H1 (cell line): Measurements from ENCODE around the gene ATE1. TPM values are rescaled to one million over a fixed set of nuclear protein-coding genes. Genes with fewer than 3 reads are reported as not detected.

Experiments
- CTCF ChIA-PET: fragments of 300-600 bp; sonication (Branson Sonifier 250); formaldehyde crosslinking; loops from one replicate; lab custom pipeline; 2021; ENCODE audit not compliant: partially characterized antibody; lab: Charles Lee
- POLR2A ChIA-PET: fragments of 300-600 bp; sonication (Branson Sonifier 250); formaldehyde crosslinking; loops from one replicate; lab custom pipeline; 2021; ENCODE audit warnings: inconsistent platforms; ENCODE audit not compliant: partially characterized antibody; lab: Charles Lee
- DNase-seq, 2 experiments: peaks; one replicate each; pipeline versions ENCODE4 v3.0.0 to v3.0.0-alpha.2; 2010 to 2022; ENCODE audit warnings: low spot score in 2 of 2, low read depth in 1 of 2, mixed read lengths in 1 of 2
- FAIRE-seq: peaks from 2 replicates; lab custom pipeline; 2011; peaks lifted over from hg19 to GRCh38; lab: Jason Lieb, UNC
- H2AFZ ChIP-seq: 2 replicates; pipeline ENCODE4 v1.8.1; 2012; ENCODE audit warnings: low read length, inconsistent platforms
- H2AK5ac ChIP-seq: 2 replicates; pipeline ENCODE4 v1.6.1; 2013; ENCODE audit warnings: low read depth, low read length
- H2BK120ac ChIP-seq: replicated peaks from 2 replicates; pipeline ENCODE3; 2013; ENCODE audit warnings: low read depth, low read length, inconsistent platforms
- H2BK12ac ChIP-seq: 2 replicates; pipeline ENCODE4 v1.6.1; 2013; ENCODE audit warnings: low read depth, low read length
- H2BK15ac ChIP-seq: 2 replicates; pipeline ENCODE4 v1.6.1; 2013; ENCODE audit warnings: low read length
- H2BK20ac ChIP-seq: 2 replicates; pipeline ENCODE4 v1.6.1; 2013; ENCODE audit warnings: low read length
- H2BK5ac ChIP-seq: 2 replicates; pipeline ENCODE4 v1.6.1; 2013; ENCODE audit warnings: low read depth, low read length
- H3K14ac ChIP-seq: 2 replicates; pipeline ENCODE4 v1.6.1; 2013; ENCODE audit warnings: inconsistent platforms; ENCODE audit not compliant: insufficient read length
- H3K18ac ChIP-seq: 2 replicates; pipeline ENCODE4 v1.6.1; 2013; ENCODE audit warnings: low read length; ENCODE audit errors: extremely low read depth
- H3K23ac ChIP-seq: 2 replicates; pipeline ENCODE4 v1.6.1; 2013; ENCODE audit warnings: inconsistent platforms; ENCODE audit not compliant: insufficient read length
- H3K23me2 ChIP-seq: 2 replicates; pipeline ENCODE4 v1.6.1; 2013; ENCODE audit warnings: low read depth, low read length
- H3K27ac ChIP-seq: 2 replicates; pipeline ENCODE4 v1.6.1; 2011; ENCODE audit warnings: low read depth, low read length, inconsistent platforms
- H3K27me3 ChIP-seq, 4 experiments: replicated peaks in 1 of 4; 1 replicate in 1 of 4; 2 replicates in 3 of 4; pipeline versions ENCODE4 v1.6.1 to v1.8.1; 2011 to 2013; ENCODE audit warnings: low read length in 3 of 4, mild to moderate bottlenecking in 3 of 4, inconsistent platforms in 2 of 4, mixed read lengths in 2 of 4, moderate library complexity in 1 of 4; ENCODE audit not compliant: control insufficient read depth in 3 of 4, insufficient read depth in 3 of 4; ENCODE audit errors: extremely low read depth in 1 of 4
- H3K36me3 ChIP-seq, 4 experiments: 2 replicates each; pipeline versions ENCODE4 v1.6.1 to v1.8.1; 2011 to 2013; ENCODE audit warnings: mild to moderate bottlenecking in 4 of 4, low read length in 3 of 4, moderate library complexity in 2 of 4, control low read depth in 1 of 4, inconsistent platforms in 1 of 4; ENCODE audit not compliant: insufficient read depth in 4 of 4, control insufficient read depth in 2 of 4
- H3K4ac ChIP-seq: replicated peaks from 2 replicates; pipeline ENCODE3; 2013; ENCODE audit warnings: low read length, low read depth, mixed read lengths, inconsistent platforms; ENCODE audit not compliant: insufficient read length
- H3K4me1 ChIP-seq, 4 experiments: replicated peaks in 1 of 4; 1 replicate in 1 of 4; 2 replicates in 3 of 4; pipeline versions ENCODE4 v1.6.1 to v1.8.1; 2011 to 2013; ENCODE audit warnings: low read length in 3 of 4, inconsistent platforms in 2 of 4, mixed read lengths in 1 of 4; ENCODE audit not compliant: insufficient read depth in 4 of 4, control insufficient read depth in 3 of 4
- H3K4me2 ChIP-seq, 2 experiments: 2 replicates each; pipeline versions ENCODE4 v1.6.1 to v1.8.1; 2011 to 2013; ENCODE audit warnings: low read depth in 2 of 2, low read length in 2 of 2, control low read depth in 1 of 2, inconsistent platforms in 1 of 2, mild to moderate bottlenecking in 1 of 2; ENCODE audit not compliant: insufficient read depth in 1 of 2
- H3K4me3 ChIP-seq, 4 experiments: fragments of 200-600, 300-600 bp in 1 of 4; sonication (generic), shearing (Covaris generic), sonication (Bioruptor Twin) in 1 of 4; 2 replicates each; pipeline versions ENCODE4 v1.5.1 to v1.8.1; 2011 to 2016; ENCODE audit warnings: low read length in 4 of 4, low read depth in 3 of 4, control low read depth in 2 of 4, inconsistent platforms in 2 of 4, mild to moderate bottlenecking in 2 of 4, mixed read lengths in 1 of 4, moderate library complexity in 1 of 4; ENCODE audit not compliant: insufficient read depth in 2 of 4; ENCODE audit errors: extremely low read depth in 1 of 4
- H3K56ac ChIP-seq: replicated peaks from 2 replicates; pipeline ENCODE3; 2013; ENCODE audit warnings: low read depth, mild to moderate bottlenecking, mixed read lengths, low read length, inconsistent platforms; ENCODE audit not compliant: insufficient read length
- H3K79me1 ChIP-seq: 2 replicates; pipeline ENCODE4 v1.6.1; 2013; ENCODE audit warnings: low read depth, low read length, control low read depth
- H3K79me2 ChIP-seq, 2 experiments: 2 replicates each; pipeline versions ENCODE4 v1.6.1 to v1.8.1; 2012 to 2013; ENCODE audit warnings: low read length in 2 of 2, mild to moderate bottlenecking in 2 of 2, inconsistent platforms in 1 of 2; ENCODE audit not compliant: insufficient read depth in 2 of 2, control insufficient read depth in 1 of 2
- H3K9ac ChIP-seq, 4 experiments: replicated peaks in 1 of 4; 1 replicate in 1 of 4; 2 replicates in 3 of 4; pipeline versions ENCODE4 v1.6.1 to v1.8.1; 2011 to 2013; ENCODE audit warnings: low read depth in 3 of 4, low read length in 3 of 4, control low read depth in 2 of 4, mild to moderate bottlenecking in 2 of 4, moderate library complexity in 2 of 4, inconsistent platforms in 1 of 4; ENCODE audit errors: extremely low read depth in 1 of 4
- H3K9me3 ChIP-seq, 2 experiments: 2 replicates each; pipeline versions ENCODE4 v1.6.1 to v1.8.1; 2012 to 2013; ENCODE audit warnings: mild to moderate bottlenecking in 2 of 2, moderate library complexity in 2 of 2, control low read depth in 1 of 2, inconsistent platforms in 1 of 2, low read depth in 1 of 2, low read length in 1 of 2, mixed read lengths in 1 of 2; ENCODE audit not compliant: insufficient read depth in 2 of 2
- H4K20me1 ChIP-seq, 2 experiments: replicated peaks in 1 of 2; 2 replicates each; pipeline versions ENCODE3 to v1.8.1; 2011 to 2013; ENCODE audit warnings: inconsistent platforms in 2 of 2, low read length in 2 of 2, mild to moderate bottlenecking in 1 of 2; ENCODE audit not compliant: insufficient read depth in 2 of 2, control insufficient read depth in 1 of 2
- H4K5ac ChIP-seq: 2 replicates; pipeline ENCODE4 v1.6.1; 2013; ENCODE audit warnings: low read length, low read depth, mixed read lengths, inconsistent platforms; ENCODE audit not compliant: insufficient read length
- H4K8ac ChIP-seq: 2 replicates; pipeline ENCODE4 v1.8.0; 2013; ENCODE audit warnings: mild to moderate bottlenecking, moderate library complexity, low read length, inconsistent platforms; ENCODE audit not compliant: insufficient read depth; ENCODE audit errors: extremely low read depth
- H4K91ac ChIP-seq: replicated peaks from 2 replicates; pipeline ENCODE3; 2013; ENCODE audit warnings: low read length, mixed read lengths, inconsistent platforms; ENCODE audit not compliant: insufficient read length
- whole genome bisulfite sequencing, 2 experiments: shearing (Covaris generic) in 1 of 2; methylation state at CpG; one replicate each; pipeline versions ENCODE4 v1.1.6 to v1.1.7; 2013 to 2015; ENCODE audit warnings: low lambda C conversion rate in 2 of 2, mixed read lengths in 2 of 2, inconsistent platforms in 1 of 2, low coverage in 1 of 2, missing lambda C conversion rate in 1 of 2; ENCODE audit not compliant: insufficient replicate concordance in 2 of 2, insufficient coverage in 1 of 2, insufficient read length in 1 of 2; ENCODE audit errors: extremely low coverage in 1 of 2, missing lambda C conversion rate in 1 of 2; 5-methylcytosine and 5-hydroxymethylcytosine counted together
- polyA plus RNA-seq, 7 experiments: library from polyadenylated mRNA; depleted of rRNA in 3 of 7; stranded (reverse) in 5 of 7; unstranded in 2 of 7; fragments of >200 nt in 5 of 7; fragments of 200-250 nt in 2 of 7; gene quantifications; 1 replicate in 5 of 7; 2 replicates in 1 of 7; 4 replicates in 1 of 7; pipeline versions ENCODE4 v1.2.1 to v1.2.3, GENCODE V29; 2011 to 2013; ENCODE audit warnings: missing spikeins in 2 of 7, mixed read lengths in 2 of 7
- total RNA-seq: library from RNA; stranded (reverse); fragmentation: NEBNext Ultra II Directional; extraction: Animal tissue kit (Norgen Biotek cat#: 25700); gene quantifications from 2 replicates; pipeline ENCODE4 v1.2.1, GENCODE V29; 2021

The ATE1 gene
- total and polyA plus RNA-seq, 2 of the 8 experiments (the other 6 are each of a cell fraction or from before 2014, with no cell fraction given): 8.8 to 26.9 TPM

DNA sequence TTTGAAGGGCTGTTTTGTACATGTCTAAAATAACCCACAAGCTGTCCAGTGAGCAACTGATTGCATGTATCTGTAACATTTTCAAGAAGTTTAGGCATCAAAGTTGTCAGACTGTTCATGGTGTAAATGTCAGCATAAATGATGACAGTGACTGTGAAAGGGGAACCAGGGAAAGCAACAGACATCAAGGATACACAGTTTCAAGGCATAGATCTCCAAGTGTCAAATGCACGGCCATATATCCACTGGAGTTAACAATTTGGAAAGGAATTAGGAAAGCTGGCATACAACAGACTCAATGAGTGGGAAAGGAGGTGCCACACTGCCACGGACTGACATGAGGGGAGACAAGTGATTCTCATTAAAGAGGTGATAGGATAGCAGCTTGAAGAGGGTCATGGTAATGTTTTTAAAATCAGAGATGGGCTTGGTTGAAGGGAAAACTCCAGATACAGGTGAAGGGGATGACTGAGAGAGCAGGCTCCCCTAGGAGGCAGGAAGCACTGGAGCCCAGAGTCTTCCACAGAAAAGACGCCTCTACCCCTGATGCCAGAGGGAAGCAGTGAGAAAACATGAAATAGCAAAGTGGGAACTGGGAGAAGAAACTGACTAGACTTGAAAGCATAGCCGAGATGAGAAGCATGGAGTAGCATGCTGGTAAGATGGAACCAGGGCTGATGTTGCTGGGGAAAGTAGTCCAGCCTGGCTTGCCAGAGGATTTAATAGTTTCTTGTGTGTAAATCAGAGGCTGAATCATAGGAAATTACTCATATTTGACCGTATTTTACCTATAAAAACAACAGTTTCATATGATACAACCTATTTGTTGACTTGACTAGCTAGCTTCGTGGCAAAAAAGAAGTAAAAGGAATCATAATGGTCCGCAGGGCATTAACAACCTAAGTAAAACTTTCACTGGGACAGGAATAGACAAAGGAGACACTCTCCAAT, 28.6 kb upstream of the ATE1 start:
- WGBS, 2 experiments: 85% methylated on average over 7 of the region's 7 CpGs; no CpG with 5 or more reads in 1 of the 2 experiments

More for the DNA sequence above, 28.6 kb upstream of the ATE1 start:
- no peak overlapping the region for H2BK120ac ChIP-seq
- no peak for DNase-seq
- no peak overlapping the region for H3K18ac ChIP-seq
- no peak overlapping the region for H3K4me3 ChIP-seq
- no peak overlapping the region for H2AFZ ChIP-seq
- no peak overlapping the region for H3K27ac ChIP-seq
- H3K9ac ChIP-seq: no peak overlapping the region
- H3K79me2 ChIP-seq: no peaks in the 10 kb centered on the region
- no peak overlapping the region for H2AK5ac ChIP-seq
- H3K56ac ChIP-seq: no peak overlapping the region
- no peak overlapping the region for H2BK15ac ChIP-seq
- ChIA-PET POLR2A (interaction anchor here (1.1 kb wide), 1 partner anchor 29 kb away, joined by 3 read pairs; the partner anchor contains the start of gene ATE1), CTCF (interaction anchor here (1.1 to 1.4 kb wide), 2 partner anchors 8 to 56 kb away, joined by 3 to 4 read pairs; no protein-coding TSS in a partner anchor)
- H4K91ac ChIP-seq: no peak overlapping the region
- no peak overlapping the region for H3K23ac ChIP-seq
- no peak overlapping the region for H3K4me2 ChIP-seq
- H3K79me1 ChIP-seq: no peaks in the 10 kb centered on the region
- peaks cover 0 to 40% (median 5%) of the 10 kb centered on the region in 4 experiments; a peak in 5 of 8 replicates for H3K36me3 ChIP-seq
- FAIRE-seq: no peak
- no peaks in the 10 kb centered on the region for H3K27me3 ChIP-seq
- no peak overlapping the region for H2BK20ac ChIP-seq
- no peak overlapping the region for H3K14ac ChIP-seq
- no peak overlapping the region for H4K5ac ChIP-seq
- no peaks in the 10 kb centered on the region for H4K20me1 ChIP-seq
- no peak overlapping the region for H2BK12ac ChIP-seq
- no peaks in the 10 kb centered on the region for H3K9me3 ChIP-seq
- H4K8ac ChIP-seq: no peak overlapping the region
- no peaks in the 10 kb centered on the region for H3K23me2 ChIP-seq
- no peak overlapping the region for H3K4ac ChIP-seq
- no peak overlapping the region for H2BK5ac ChIP-seq
- H3K4me1 ChIP-seq: peaks cover 0 to 4% (median under 1%) of the 10 kb centered on the region in 4 experiments; a peak in 3 of 7 replicates
